ENCODE measurements around the gene OR14A2.
"Not testable (repeated sequence)": the region's sequence is repeated elsewhere in the genome, so short reads cannot be mapped to it uniquely, and the experiment has no call there.

Gene OR14A2

DNA sequence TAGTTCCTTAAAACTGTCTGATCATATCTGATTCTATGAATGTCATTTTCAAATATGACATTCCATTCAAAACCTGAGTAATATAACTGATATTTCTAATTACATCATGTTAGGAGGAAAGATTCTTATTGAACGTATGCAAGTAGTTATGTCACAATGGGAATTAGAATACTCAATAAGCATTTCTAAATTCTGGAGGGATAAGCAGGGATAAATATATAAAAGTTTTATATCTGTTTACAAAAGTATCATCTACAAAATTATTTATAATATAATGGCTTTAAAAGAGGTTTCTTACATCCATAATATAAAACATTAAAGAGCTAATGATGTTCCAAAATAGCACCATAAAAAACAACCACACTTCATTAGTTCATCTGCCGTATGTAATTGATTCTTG lies at the start of gene OR14A2:
TSS of gene OR14A2 (minus strand) at position 101 of the 400 bp plus-strand sequence.
- DNase-seq = no peak

DNA sequence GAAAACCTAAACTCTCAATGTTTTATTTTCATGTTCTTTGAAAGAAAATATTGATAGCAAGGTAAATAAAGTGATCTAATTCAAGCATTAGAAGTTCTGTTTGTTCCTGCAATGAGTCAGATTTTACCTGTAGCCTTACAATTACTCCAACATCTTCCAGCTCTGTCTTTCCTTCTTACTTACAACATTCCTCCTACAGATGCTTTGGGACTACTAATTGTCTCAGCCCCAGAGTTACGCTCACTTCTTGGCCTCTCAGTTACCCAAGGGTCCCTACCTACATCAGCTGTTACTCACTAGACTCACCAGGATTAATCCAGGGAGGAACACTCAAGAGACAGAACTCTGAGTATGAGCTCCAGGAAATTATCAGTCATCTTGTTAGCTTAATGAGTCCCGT lies 49.6 kb upstream of the OR14A2 start:
- no peak for DNase-seq

DNA sequence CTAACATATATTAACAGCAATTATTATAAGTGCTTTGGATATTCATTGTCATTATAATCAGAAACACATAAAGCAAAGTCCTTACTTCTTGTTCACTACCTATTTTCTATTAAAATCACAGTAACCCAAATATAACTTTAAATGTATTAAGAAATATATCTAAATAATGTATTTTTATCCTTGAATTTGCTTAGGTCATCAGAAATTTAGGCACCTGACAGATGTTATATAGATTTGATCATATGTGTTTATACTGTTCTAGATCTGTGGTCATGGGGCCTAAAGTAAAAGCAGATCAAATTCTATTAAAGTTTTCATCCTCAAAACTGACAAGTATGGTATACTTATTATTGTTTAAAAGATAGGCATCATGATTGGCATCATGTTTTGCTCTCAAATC lies 21.7 kb upstream of the OR14A2 start:
- DNase-seq = no peak

DNA sequence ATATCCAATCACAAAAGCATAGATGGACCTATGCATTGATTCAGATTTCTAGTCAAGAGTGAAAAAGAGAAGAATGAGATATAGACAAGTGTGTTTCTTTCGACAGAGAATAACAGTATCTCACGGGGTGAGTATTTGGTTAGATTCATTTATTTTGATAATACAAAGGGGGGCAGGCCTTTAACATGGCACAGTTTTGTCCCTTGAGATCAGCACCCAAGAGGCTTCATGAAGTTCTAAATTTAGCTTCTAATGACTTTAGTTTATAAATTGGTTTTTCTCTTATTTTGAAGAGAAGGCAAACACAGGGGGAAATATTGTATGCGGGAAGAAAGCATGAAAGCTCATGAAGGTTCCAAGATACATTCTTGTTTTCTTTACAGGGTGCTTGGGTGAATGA lies 12.5 kb upstream of the OR14A2 start, which contains the start of gene OR1C1:
TSS of gene OR1C1 (minus strand) at position 101 of the 400 bp plus-strand sequence. CDS start 2,150 bp downstream, outside the sequence.
- DNase-seq = no peak

DNA sequence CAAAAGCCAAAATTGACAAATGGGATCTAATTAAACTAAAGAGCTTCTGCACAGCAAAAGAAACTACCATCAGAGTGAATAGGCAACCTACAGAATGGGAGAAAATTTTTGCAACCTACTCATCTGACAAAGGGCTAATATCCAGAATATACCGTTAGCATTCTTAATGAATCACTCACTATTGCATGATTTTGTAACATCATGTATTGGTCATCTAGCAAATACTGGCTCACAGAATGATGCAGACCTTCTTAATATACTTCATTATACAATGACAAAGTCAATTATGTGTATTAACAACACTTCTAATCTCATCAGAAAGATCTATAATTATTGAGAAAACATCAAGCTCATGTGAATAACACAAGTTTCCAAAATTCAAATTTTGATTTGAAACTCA lies 6.4 kb upstream of the OR14A2 start:
- DNase-seq = not testable (repeated sequence)

DNA sequence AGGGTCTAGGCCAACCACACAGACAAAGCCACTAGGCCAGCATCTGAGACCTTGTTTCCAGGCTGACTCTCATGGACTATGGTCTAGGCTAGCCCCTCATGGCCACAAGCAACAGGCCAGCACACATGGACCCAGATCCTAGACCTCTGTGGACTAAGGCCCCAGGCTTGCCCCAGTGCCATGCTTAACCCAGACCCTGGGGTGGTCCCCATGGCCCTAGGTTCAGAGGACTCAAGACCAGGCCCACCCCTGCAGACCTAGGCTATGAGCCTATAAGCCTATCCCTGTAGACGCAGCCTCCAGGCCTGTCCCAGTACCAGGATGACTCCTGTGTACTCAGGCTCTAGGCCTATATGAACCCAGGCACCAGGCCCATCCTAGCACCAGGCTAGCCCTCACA lies 1.9 kb upstream of the OR14A2 start:
- no peak for DNase-seq

DNA sequence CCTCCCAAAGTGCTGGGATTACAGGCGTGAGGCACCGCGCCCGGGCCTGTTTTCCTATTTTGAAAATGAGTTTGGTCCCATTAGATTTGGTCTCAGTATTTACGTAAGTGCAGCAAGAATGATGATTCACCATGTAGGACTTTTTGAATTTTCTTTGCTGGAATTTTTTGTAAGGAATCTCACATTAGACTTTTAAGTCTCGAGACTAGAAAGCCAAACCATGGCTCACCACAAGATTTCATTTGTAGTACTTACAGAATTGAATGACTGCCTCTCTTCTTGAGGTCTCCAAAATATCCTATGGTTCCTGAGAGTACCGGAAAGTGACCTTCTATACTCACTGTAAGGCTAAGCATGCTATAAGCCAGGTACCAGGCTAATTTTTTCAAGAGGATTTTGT lies 325 bp downstream of the OR14A2 start:
- no peak for DNase-seq

DNA sequence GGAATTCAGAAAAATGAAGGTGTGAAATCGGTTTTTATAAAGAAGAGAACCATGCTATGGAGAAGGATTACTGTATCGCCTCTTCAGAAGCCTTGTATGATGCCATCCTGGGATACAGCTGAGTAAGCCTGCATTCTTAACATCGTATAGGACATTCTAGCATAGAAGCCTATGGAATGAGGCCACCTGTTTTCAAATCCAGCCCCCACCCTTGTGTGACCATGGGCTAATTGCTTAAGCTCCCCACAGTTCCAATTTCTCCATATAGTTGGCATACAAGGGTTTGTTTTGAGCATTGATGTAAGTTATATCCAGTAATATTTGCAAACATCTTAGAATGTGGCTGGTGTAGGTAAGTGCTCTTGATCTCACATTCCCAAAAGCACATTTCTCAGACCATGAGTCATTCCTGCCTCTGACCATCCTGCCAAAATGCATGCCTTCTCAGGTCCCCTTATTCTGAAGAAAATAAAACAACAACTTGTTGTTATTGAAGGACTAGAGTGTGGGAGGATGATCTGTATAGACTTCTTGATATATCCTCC lies 1.5 kb downstream of the OR14A2 start:
- DNase-seq = no peak

DNA sequence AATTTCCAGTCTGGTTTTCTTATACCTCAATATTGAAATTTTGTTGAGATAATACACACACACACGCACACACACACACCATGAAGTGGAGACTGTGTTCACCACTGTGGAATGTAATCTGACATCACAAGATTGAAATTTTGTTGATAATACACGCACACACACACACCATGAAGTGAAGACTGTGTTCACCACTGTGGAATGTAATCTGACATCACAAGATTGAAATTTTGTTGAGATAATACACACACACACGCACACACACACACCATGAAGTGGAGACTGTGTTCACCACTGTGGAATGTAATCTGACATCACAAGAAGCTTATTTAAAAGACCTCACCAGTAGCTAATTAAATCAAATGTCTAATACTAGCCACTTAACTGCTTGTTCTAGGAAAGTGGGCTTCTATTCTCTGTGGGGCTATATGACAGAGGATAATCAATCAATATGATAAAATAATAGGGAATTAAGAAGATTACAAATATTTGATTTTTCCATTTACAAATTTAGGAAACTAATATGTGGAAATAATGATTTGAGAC lies 5.7 kb downstream of the OR14A2 start:
- not testable (repeated sequence) for DNase-seq

DNA sequence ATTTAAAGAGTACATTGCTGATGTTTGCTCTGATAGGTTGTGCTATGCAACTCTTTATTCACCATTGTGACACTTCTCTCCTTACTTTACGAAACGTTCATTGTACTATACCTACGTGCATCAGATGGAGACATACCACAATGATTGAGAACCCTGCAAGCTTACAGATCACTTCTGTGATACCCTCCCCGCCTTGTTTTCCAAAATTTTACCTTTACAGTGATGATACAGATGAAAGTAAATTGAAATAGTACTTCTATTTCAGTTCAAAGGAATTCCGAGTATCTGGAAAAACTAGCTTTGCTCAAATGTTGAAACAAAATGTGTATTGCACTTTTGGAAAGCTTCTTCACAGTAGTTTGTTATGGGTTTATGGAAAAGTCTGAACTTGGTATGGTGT lies 6.2 kb downstream of the OR14A2 start:
- no peak for DNase-seq

DNA sequence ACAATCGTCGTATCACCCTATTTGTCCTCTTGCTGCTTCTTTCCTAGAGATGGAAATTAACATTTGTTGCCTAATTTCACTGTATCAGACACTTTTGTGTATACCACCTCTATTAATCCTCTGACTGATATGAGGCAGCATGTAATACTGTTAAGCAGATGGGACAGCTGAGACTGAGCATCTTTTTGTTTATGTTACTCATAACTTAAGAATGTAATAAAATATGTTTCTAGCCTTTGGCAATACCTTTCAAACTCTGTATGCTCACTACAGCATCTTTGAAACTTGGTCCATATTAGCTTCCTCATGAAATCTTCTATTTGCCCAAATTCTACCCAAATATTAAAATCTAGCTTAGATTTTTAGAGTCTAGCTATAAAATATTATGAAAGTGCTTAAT lies 7.2 kb downstream of the OR14A2 start:
- DNase-seq = no peak

DNA sequence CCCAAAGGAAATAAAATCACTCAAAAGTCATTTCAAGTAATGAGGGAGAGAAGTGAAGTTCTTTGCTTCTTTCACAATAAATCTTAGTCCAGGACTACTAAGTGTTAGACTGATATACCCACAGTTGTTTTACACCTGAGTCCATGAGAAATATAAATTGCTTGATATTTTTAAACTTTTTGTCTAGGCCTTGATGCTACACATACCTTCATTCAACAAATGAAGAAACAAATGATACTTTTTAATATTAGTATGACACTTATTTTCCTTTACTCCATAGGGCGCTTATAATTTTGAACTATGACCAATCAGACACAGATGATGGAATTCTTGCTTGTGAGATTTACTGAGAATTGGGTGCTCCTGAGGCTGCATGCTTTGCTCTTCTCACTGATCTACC lies 9.6 kb downstream of the OR14A2 start, which contains the start of gene OR14K1:
TSS of gene OR14K1 (plus strand) at position 301 of the 400 bp plus-strand sequence. CDS start at position 301, 0 bp downstream.
- no peak for DNase-seq

DNA sequence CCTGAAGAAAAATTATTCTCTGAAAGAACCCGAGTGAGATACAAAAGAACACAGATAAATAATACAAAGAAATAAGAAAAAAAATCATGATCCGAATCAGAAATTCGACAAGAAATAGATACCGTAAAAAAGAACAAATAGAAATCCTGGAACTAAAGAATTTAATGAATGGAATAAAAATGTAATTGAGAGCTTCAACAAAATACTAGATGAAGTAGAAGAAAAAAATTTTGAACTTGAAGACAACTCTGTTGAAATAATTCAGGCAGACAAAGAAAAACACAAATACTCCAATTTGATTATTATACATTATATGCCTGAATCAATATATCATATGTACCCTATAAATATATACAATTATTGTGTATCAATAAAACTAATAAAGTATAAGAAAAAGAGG lies 26.7 kb downstream of the OR14A2 start:
- no peak for DNase-seq

DNA sequence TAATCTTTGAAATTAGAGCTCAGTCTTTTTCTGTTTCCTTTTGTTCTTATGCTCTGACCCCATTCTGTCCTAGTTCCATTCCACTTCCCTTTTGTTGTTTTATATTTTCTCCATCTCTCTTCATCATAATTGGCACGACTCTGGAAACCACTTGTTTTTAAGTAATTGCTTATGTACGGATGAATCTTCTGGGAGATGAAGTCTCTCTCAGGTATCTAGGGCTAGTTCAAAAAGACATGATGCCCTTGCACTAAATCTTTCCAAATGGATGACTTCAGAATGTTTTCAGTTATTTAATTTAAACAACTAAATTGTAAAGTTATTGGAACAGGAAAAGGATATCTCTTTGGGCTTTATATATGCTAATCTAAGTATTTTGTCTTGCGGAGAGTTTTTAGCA lies 31.4 kb downstream of the OR14A2 start, which contains the start of gene OR6F1:
TSS of gene OR6F1 (minus strand) at position 101 of the 400 bp plus-strand sequence. CDS start 3,891 bp downstream, outside the sequence.
- DNase-seq = no peak

DNA sequence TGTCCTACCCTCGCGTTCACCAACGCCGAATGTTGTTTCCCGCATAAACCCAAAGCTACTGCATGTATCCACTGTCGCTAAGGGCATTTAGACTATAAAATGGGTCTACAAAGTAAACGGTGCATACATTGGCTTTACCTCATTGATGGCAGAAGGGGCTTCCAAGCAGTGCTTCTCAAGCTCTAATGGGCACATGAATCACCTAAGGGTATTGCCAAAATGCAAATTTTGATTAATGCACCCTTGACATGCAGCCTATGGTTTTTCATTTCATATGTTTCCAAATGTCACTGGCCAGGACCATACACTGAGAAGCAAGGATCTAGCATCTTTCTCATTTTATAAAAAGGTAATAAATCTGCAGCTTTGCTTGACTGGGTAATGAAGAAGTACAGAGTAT lies 34.2 kb downstream of the OR14A2 start:
- no peak for DNase-seq

DNA sequence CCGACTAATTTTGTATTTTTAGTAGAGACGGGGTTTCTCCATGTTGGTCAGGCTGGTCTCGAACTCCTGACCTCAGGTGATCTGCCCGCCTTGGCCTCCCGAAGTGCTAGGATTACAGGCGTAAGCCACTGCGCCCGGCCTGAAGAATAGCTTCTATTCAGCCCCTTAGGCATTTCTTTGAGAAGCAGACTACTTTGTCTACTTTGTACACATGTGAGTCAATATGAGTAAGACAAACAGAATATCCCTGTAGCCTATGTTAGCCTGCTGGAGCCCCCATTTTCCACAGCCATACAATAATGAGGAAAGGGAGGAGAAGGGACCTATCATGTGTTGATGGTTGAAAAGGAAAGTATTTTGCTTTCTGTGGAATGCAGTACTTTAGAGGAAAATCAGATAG lies 37.3 kb downstream of the OR14A2 start:
- DNase-seq = not testable (repeated sequence)

DNA sequence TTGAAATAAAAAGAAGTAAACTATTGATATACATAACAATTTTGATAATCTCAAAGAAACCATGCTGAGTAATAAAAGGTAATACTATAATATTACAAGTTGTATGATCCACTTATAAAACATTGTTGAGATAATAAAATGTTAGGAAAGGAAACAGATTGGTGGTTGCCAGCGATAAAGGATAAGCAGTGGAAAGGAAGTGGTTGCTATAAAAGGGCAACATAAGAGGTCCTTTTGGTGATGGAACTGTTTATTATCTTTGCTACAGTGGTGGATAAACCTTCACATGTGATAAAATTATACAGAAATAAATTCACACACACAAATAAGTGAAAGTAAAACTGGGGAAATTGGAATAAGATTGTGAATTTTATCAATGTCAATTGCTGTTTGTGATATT lies 46.6 kb downstream of the OR14A2 start:
- DNase-seq = no peak

DNA sequence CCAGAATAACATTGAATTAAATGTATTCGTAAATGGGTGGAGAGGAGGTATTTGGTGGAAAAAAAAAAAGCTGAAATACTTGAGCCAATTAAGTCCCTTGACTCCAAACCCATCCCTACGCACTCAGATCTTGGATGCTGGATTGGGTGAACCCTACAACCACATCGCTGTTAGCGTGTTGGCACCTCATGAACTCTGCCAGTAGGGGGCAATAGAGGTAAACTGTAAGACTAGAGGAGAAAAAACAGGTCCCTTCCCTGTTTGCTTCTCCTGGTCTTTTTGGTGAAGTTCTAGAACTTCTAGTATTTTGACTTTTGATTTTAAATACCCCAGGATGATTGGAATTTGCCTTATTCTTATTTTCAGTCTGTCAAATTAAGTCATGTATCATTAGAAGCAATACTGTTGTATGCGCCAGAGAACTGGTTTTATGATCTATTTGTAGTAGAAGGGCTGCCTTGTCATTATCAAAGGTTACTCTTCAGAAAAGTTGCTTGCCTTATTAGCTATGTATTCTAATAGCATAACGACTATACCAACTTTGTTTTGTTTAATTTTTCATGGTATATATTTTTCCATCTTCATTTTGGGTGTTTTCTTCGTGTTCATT lies 66.5 kb downstream of the OR14A2 start:
- peak; percentile 14 to 18 for DNase-seq

DNA sequence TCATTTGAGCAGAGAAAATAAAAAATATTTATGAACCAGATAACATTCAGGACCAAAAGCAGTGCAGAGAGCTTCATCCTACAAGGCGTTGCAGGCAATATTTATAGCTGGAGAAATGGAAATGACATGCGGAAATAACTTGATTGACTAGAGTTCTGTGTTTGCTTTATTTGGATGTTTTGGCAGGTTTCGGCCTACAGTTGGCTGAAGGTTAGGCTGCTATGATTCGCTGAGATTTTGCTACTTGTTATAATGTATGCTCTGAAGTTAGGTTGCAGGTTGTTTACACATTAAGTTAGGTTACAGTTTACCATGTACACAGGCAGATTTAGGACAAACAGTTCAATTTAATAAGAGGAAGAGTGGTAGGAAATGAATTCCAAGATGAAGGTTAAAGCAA lies 67.8 kb downstream of the OR14A2 start:
- DNase-seq = no peak

DNA sequence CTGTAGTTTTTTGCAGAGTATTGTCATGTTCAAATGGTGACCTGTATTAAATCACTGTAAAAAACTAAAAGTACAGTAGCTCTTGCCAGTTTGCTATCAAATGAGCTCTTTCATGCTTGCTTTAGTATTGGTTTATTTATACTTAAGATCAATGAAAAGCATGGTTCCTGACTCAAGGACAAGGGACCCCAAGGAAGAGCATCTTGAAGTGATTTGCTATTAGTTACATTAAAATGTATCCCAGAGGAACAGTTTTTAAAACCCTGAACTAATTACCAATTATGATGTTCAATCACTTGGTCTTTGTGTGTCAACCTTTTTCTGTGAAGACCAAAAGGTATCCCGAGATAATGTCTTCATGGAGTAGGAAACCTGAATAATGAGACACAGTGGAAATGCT lies 68.3 kb downstream of the OR14A2 start, which contains the start of gene OR13G1:
TSS of gene OR13G1 (minus strand) at position 101 of the 400 bp plus-strand sequence. CDS start 6,698 bp downstream, outside the sequence.
- DNase-seq = no peak

Measured in CD4-positive, alpha-beta T cell treated with Interleukin-1 beta for 1 hour (primary cell).